Endothelial cell of umbilical vein (primary cell): ENCODE results near the gene AUH. TPM values are rescaled to one million over a fixed set of nuclear protein-coding genes. Genes with fewer than 3 reads are reported as not detected.

Experiments
- BruUV-seq: library from RNA; stranded (reverse); fragments of 400-500 nt; replicated peaks from 2 replicates; lab custom pipeline; 2021; lab: Mats Ljungman, UMichigan
- CTCF ChIA-PET: fragments of 300-600, 350-600 bp; sonication (Branson Sonifier 250); formaldehyde crosslinking; loops from one replicate; lab custom pipeline; 2021; ENCODE audit warnings: antibody characterized with exemption, inconsistent platforms; lab: Charles Lee
- POLR2A ChIA-PET: fragments of 300-600, 350-600 bp; sonication (Branson Sonifier 250); formaldehyde crosslinking; loops from one replicate; lab custom pipeline; 2021; ENCODE audit warnings: antibody characterized with exemption, inconsistent platforms; lab: Charles Lee
- DNase-seq: peaks from one replicate; pipeline ENCODE4 v3.0.0-alpha.2; 2011; ENCODE audit warnings: low read depth, low spot score
- FAIRE-seq: peaks from 2 replicates; lab custom pipeline; 2011; peaks lifted over from hg19 to GRCh38; lab: Jason Lieb, UNC
- H2AFZ ChIP-seq: 2 replicates; pipeline ENCODE4 v1.6.0; 2012; ENCODE audit warnings: low read depth, low read length, control low read depth, inconsistent platforms
- H3K27ac ChIP-seq: 2 replicates; pipeline ENCODE4 v1.5.1; 2011; ENCODE audit warnings: low read depth, mild to moderate bottlenecking, control low read depth, low read length, moderate library complexity; ENCODE audit not compliant: insufficient read depth
- H3K27me3 ChIP-seq, 2 experiments: 2 replicates each; pipeline versions ENCODE4 v1.6.0 to v1.6.1; 2011; ENCODE audit warnings: low read length in 2 of 2, mixed read lengths in 1 of 2; ENCODE audit not compliant: control insufficient read depth in 2 of 2, insufficient read depth in 2 of 2
- H3K36me3 ChIP-seq, 2 experiments: 2 replicates in 1 of 2; 3 replicates in 1 of 2; pipeline ENCODE4 v1.5.1; 2011; ENCODE audit warnings: low read length in 2 of 2, mild to moderate bottlenecking in 1 of 2, moderate library complexity in 1 of 2; ENCODE audit not compliant: control insufficient read depth in 2 of 2, insufficient read depth in 2 of 2; ENCODE audit errors: extremely low read depth in 1 of 2
- H3K4me1 ChIP-seq: 3 replicates; pipeline ENCODE4 v1.5.1; 2011; ENCODE audit warnings: mild to moderate bottlenecking, low read length; ENCODE audit not compliant: control insufficient read depth, insufficient read depth; ENCODE audit errors: extremely low read depth
- H3K4me2 ChIP-seq: 2 replicates; pipeline ENCODE4 v1.6.1; 2011; ENCODE audit warnings: low read length, control low read depth, mixed read lengths; ENCODE audit not compliant: insufficient read depth
- H3K4me3 ChIP-seq, 3 experiments: fragments of 200-600 bp in 1 of 3; sonication (generic), shearing (Covaris generic) in 1 of 3; replicated peaks in 1 of 3; 2 replicates each; pipeline ENCODE4 v1.5.1; 2011 to 2016; ENCODE audit warnings: control low read depth in 3 of 3, low read length in 3 of 3, mild to moderate bottlenecking in 2 of 3, inconsistent platforms in 1 of 3, low read depth in 1 of 3, moderate library complexity in 1 of 3; ENCODE audit not compliant: insufficient read depth in 1 of 3
- H3K79me2 ChIP-seq: 2 replicates; pipeline ENCODE4 v1.6.0; 2012; ENCODE audit warnings: low read length, inconsistent platforms; ENCODE audit not compliant: control insufficient read depth, insufficient read depth
- H3K9ac ChIP-seq: replicated peaks from 2 replicates; pipeline ENCODE3; 2011; ENCODE audit warnings: low read length, control low read depth; ENCODE audit not compliant: insufficient read depth; ENCODE audit errors: extremely low read depth
- H3K9me1 ChIP-seq: replicated peaks from 3 replicates; pipeline ENCODE4 v1.6.0; 2011; ENCODE audit warnings: mild to moderate bottlenecking, low read length; ENCODE audit not compliant: control insufficient read depth, insufficient read depth; ENCODE audit errors: extremely low read depth
- H3K9me3 ChIP-seq: replicated peaks from 2 replicates; pipeline ENCODE4 v1.5.1; 2012; ENCODE audit warnings: low read length, inconsistent platforms; ENCODE audit not compliant: control insufficient read depth, insufficient read depth
- H4K20me1 ChIP-seq: replicated peaks from 2 replicates; pipeline ENCODE3; 2011; ENCODE audit warnings: mild to moderate bottlenecking, low read length; ENCODE audit not compliant: control insufficient read depth, insufficient read depth; ENCODE audit errors: extremely low read depth
- EZH2 ChIP-seq: IDR thresholded peaks from 2 replicates; pipeline ENCODE4 v1.6.1; 2012; ENCODE audit warnings: borderline replicate concordance, low read depth, mild to moderate bottlenecking, moderate library complexity, low read length, inconsistent platforms; ENCODE audit not compliant: severe bottlenecking
- FOS ChIP-seq: IDR thresholded peaks from 2 replicates; pipeline ENCODE4 v1.6.1; 2011; ENCODE audit warnings: mild to moderate bottlenecking, low read length, moderate library complexity, borderline replicate concordance; ENCODE audit not compliant: insufficient read depth
- GATA2 ChIP-seq: IDR thresholded peaks from 2 replicates; pipeline ENCODE4 v1.7.0; 2011; ENCODE audit warnings: low read depth, mild to moderate bottlenecking, moderate library complexity, mixed read lengths, low read length; ENCODE audit not compliant: insufficient read length, insufficient read depth
- JUN ChIP-seq: IDR thresholded peaks from 2 replicates; pipeline ENCODE4 v1.6.1; 2011; ENCODE audit warnings: borderline replicate concordance, low read depth; ENCODE audit not compliant: insufficient read length, insufficient read depth
- MYC ChIP-seq: IDR thresholded peaks from one replicate; pipeline ENCODE4 v1.6.1; 2011; ENCODE audit warnings: mild to moderate bottlenecking, low read depth, low read length
- POLR2A ChIP-seq: IDR thresholded peaks from 2 replicates; pipeline ENCODE4 v1.6.1; 2012; ENCODE audit warnings: low read depth, mild to moderate bottlenecking, control low read depth, low read length
- POLR2AphosphoS5 ChIP-seq: IDR thresholded peaks from 2 replicates; pipeline ENCODE4 v1.6.1; 2012; ENCODE audit warnings: low read depth, mild to moderate bottlenecking, control low read depth, low read length, moderate library complexity; ENCODE audit not compliant: insufficient read depth
- dilution Hi-C: fragments of 300-500 bp; cut with MboI; formaldehyde crosslinking; loops from one replicate; pipeline ENCODE4 v1.15.0; 2019; ENCODE audit warnings: low sequenced_read_pairs; ENCODE audit not compliant: extremely low pct_ligation_motif_present
- intact Hi-C: fragments of 100-400 bp; cut with micrococcal nuclease; formaldehyde crosslinking; loops from one replicate; pipeline ENCODE4 v1.10.0; 2022
- polyA plus RNA-seq, 4 experiments: library from polyadenylated mRNA; depleted of rRNA in 3 of 4; stranded (reverse) in 3 of 4; unstranded in 1 of 4; fragments of >200 nt; gene quantifications; 2 replicates each; pipeline versions ENCODE4 v1.2.1 to v1.2.3, GENCODE V29; 2011 to 2012; ENCODE audit warnings: missing spikeins in 1 of 4
- total RNA-seq: library from RNA; stranded (reverse); gene quantifications from 2 replicates; pipeline ENCODE4 v1.2.3, GENCODE V29; 2021
- TF ChIP-seq, protein P1 (sequence below), 2 donors: IDR thresholded peaks; 1 replicate in 1 of 2; 2 replicates in 1 of 2; pipeline ENCODE4 v1.5.1; 2011; ENCODE audit warnings: low read length in 2 of 2, mild to moderate bottlenecking in 2 of 2, moderate library complexity in 2 of 2, control low read depth in 1 of 2, inconsistent platforms in 1 of 2, low read depth in 1 of 2; ENCODE audit not compliant: insufficient read depth in 1 of 2; ENCODE audit errors: extremely low read depth in 1 of 2
- TF ChIP-seq, protein P2 (sequence below): IDR thresholded peaks from 2 replicates; pipeline ENCODE4 v1.6.1; 2011; ENCODE audit not compliant: insufficient read depth, insufficient read length

Gene AUH
- total and polyA plus RNA-seq, 2 donors (not counting 3 experiments of a cell fraction or from before 2014, with no cell fraction given): 2.3 to 9.2 TPM

DNA sequence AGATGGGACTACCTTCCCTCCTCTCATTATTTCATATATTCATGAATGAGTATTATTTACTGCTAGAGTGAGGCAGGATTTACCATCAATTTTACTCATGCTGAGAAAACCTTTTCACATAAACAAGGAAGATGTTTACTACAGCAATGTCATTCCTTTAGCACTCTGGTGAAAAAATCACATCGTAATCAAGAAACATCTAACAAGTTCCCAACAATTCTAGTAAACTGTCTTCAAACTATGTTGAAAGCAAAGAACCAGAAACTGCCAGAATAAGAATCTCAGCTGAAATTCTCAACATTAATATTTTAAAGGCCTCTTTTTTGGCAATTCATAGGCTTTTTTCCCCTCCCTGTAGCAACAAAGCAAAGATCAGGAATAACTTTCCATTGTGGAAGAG lies 28.2 kb downstream of the AUH start:
- no peak overlapping the region for H2AFZ ChIP-seq
- H3K9me3 ChIP-seq: no peaks in the 10 kb centered on the region
- no peaks in the 10 kb centered on the region for H4K20me1 ChIP-seq
- H3K4me1 ChIP-seq: no peaks in the 10 kb centered on the region
- DNase-seq (no peak), FAIRE-seq (no peak)
- no TSS peak for BruUV-seq
- intact Hi-C loops (no loop called here), dilution Hi-C loops (no loop called here)
- no peak overlapping the region for H3K4me2 ChIP-seq
- H3K36me3 ChIP-seq: no peaks in the 10 kb centered on the region
- TF ChIP-seq, protein P1, sequence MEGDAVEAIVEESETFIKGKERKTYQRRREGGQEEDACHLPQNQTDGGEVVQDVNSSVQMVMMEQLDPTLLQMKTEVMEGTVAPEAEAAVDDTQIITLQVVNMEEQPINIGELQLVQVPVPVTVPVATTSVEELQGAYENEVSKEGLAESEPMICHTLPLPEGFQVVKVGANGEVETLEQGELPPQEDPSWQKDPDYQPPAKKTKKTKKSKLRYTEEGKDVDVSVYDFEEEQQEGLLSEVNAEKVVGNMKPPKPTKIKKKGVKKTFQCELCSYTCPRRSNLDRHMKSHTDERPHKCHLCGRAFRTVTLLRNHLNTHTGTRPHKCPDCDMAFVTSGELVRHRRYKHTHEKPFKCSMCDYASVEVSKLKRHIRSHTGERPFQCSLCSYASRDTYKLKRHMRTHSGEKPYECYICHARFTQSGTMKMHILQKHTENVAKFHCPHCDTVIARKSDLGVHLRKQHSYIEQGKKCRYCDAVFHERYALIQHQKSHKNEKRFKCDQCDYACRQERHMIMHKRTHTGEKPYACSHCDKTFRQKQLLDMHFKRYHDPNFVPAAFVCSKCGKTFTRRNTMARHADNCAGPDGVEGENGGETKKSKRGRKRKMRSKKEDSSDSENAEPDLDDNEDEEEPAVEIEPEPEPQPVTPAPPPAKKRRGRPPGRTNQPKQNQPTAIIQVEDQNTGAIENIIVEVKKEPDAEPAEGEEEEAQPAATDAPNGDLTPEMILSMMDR (IDR thresholded peaks at IDR 0.05; ENCODE audit: extremely low read depth in 1 of 2, insufficient read depth in 1 of 2, low read depth in 1 of 2, low read length in 2 of 2): no peak
- TF ChIP-seq MYC: no peak
- no peak for TF ChIP-seq POLR2AphosphoS5
- TF ChIP-seq EZH2: no peak
- TF ChIP-seq, protein P2, sequence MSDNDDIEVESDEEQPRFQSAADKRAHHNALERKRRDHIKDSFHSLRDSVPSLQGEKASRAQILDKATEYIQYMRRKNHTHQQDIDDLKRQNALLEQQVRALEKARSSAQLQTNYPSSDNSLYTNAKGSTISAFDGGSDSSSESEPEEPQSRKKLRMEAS: no peak
- TF ChIP-seq FOS: no peak
- no peak for TF ChIP-seq JUN
- no peak for TF ChIP-seq GATA2
- TF ChIP-seq POLR2A: no peak
- no peak overlapping the region for H3K9ac ChIP-seq
- ChIA-PET CTCF (no interaction called here), POLR2A (no interaction called here)
- no peak overlapping the region for H3K4me3 ChIP-seq
- H3K79me2 ChIP-seq: no peaks in the 10 kb centered on the region
- H3K9me1 ChIP-seq: no peaks in the 10 kb centered on the region
- H3K27ac ChIP-seq: no peak overlapping the region
- no peaks in the 10 kb centered on the region for H3K27me3 ChIP-seq
